WTC11 (cell line): Measurements from ENCODE around the gene WDR18. TPM values are rescaled to one million over a fixed set of nuclear protein-coding genes. Genes with fewer than 3 reads are reported as not detected.

Experiments used
- ATAC-seq: fragments of 200-7000 bp; cut with Tn5 transposase; 2 replicates; pipeline ENCODE4 v1.10.0; 2021; ENCODE audit warnings: mild to moderate bottlenecking, moderate library complexity
- CTCF ChIA-PET: fragments of 300-600 bp; sonication (Branson Sonifier 250); formaldehyde crosslinking; loops from one replicate; lab custom pipeline; 2021; ENCODE audit warnings: antibody characterized with exemption; lab: Charles Lee
- POLR2A ChIA-PET: fragments of 350-600 bp; sonication (Branson Sonifier 250); formaldehyde crosslinking; loops from one replicate; lab custom pipeline; 2021; ENCODE audit warnings: antibody characterized with exemption; lab: Charles Lee
- DNase-seq: peaks from one replicate; pipeline ENCODE4 v3.0.0; 2021; ENCODE audit warnings: low spot score
- H3K27ac Mint-ChIP-seq: 2 replicates; pipeline ENCODE4 v1.8.0; 2021; ENCODE audit warnings: mixed read lengths
- H3K27me3 Mint-ChIP-seq: 2 replicates; pipeline ENCODE4 v1.8.0; 2021; ENCODE audit warnings: low read depth, mild to moderate bottlenecking, moderate library complexity, mixed read lengths
- H3K36me3 Mint-ChIP-seq: 2 replicates; pipeline ENCODE4 v1.8.0; 2021; ENCODE audit warnings: mixed read lengths
- H3K4me1 Mint-ChIP-seq: 2 replicates; pipeline ENCODE4 v1.8.0; 2022; ENCODE audit warnings: mixed read lengths
- H3K4me3 Mint-ChIP-seq: 2 replicates; pipeline ENCODE4 v1.8.0; 2021; ENCODE audit warnings: mild to moderate bottlenecking, moderate library complexity, mixed read lengths
- H3K9me3 Mint-ChIP-seq: 2 replicates; pipeline ENCODE4 v1.8.0; 2021; ENCODE audit warnings: mixed read lengths
- E2F5 ChIP-seq: sonication (generic); formaldehyde crosslinking; IDR thresholded peaks from 2 replicates; pipeline ENCODE4 v1.8.1; 2022; ENCODE audit warnings: mild to moderate bottlenecking, moderate library complexity, missing genetic modification reagents
- JAZF1 ChIP-seq: fragments of 250-450 bp; sonication (Bioruptor Pico); IDR thresholded peaks from 2 replicates; pipeline ENCODE4 v1.9.0; 2021; ENCODE audit warnings: moderate library complexity, mild to moderate bottlenecking, inconsistent platforms
- MAX ChIP-seq: sonication (generic); formaldehyde crosslinking; IDR thresholded peaks from 2 replicates; pipeline ENCODE4 v1.8.0; 2022; ENCODE audit warnings: mild to moderate bottlenecking, missing genetic modification reagents
- NFE2L1 ChIP-seq: sonication (generic); formaldehyde crosslinking; IDR thresholded peaks from 2 replicates; pipeline ENCODE4 v1.8.1; 2023; ENCODE audit warnings: missing genetic modification reagents
- NR2C2 ChIP-seq: sonication (generic); formaldehyde crosslinking; IDR thresholded peaks from 2 replicates; pipeline ENCODE4 v1.8.0; 2022; ENCODE audit warnings: mild to moderate bottlenecking, missing genetic modification reagents
- OVOL2 ChIP-seq: fragments of 250-450 bp; sonication (Bioruptor Pico); IDR thresholded peaks from 2 replicates; pipeline ENCODE4 v1.9.0; 2021; ENCODE audit warnings: mild to moderate bottlenecking, borderline replicate concordance
- SMAD3 ChIP-seq: sonication (generic); formaldehyde crosslinking; IDR thresholded peaks from 2 replicates; pipeline ENCODE4 v1.8.0; 2022; ENCODE audit warnings: missing genetic modification reagents, mild to moderate bottlenecking, borderline replicate concordance
- TCF7 ChIP-seq: sonication (generic); formaldehyde crosslinking; IDR thresholded peaks from 2 replicates; pipeline ENCODE4 v1.8.0; 2022; ENCODE audit warnings: mild to moderate bottlenecking, low read depth, missing genetic modification reagents, moderate library complexity
- USF2 ChIP-seq: sonication (generic); formaldehyde crosslinking; IDR thresholded peaks from 2 replicates; pipeline ENCODE4 v1.8.1; 2023; ENCODE audit warnings: mild to moderate bottlenecking, missing genetic modification reagents, moderate library complexity
- ZNF317 ChIP-seq: sonication (generic); formaldehyde crosslinking; IDR thresholded peaks from 2 replicates; pipeline ENCODE4 v1.8.1; 2023; ENCODE audit warnings: low read depth, mild to moderate bottlenecking, moderate library complexity, missing genetic modification reagents, borderline replicate concordance
- ZNF423 ChIP-seq: fragments of 250-450 bp; sonication (Bioruptor Pico); IDR thresholded peaks from 2 replicates; pipeline ENCODE4 v2.1.2; 2022; ENCODE audit warnings: mild to moderate bottlenecking, moderate library complexity
- ZNF532 ChIP-seq: fragments of 250-450 bp; sonication (Bioruptor Pico); IDR thresholded peaks from 2 replicates; pipeline ENCODE4 v1.9.0; 2021; ENCODE audit warnings: mild to moderate bottlenecking, borderline replicate concordance
- total RNA-seq: library from RNA; stranded (reverse); gene quantifications from 3 replicates; pipeline ENCODE4 v1.2.3, GENCODE V29; 2021
- TF ChIP-seq, protein P1 (sequence below): sonication (generic); formaldehyde crosslinking; conservative IDR thresholded peaks from 2 replicates; pipeline ENCODE4 v1.8.1; 2023; ENCODE audit warnings: mild to moderate bottlenecking, low read depth, missing genetic modification reagents, moderate library complexity
- TF ChIP-seq, protein P2 (sequence below): fragments of 250-450 bp; sonication (Bioruptor Pico); IDR thresholded peaks from 2 replicates; pipeline ENCODE4 v1.9.0; 2021; ENCODE audit warnings: mild to moderate bottlenecking
- TF ChIP-seq, protein P3 (sequence below): sonication (generic); formaldehyde crosslinking; IDR thresholded peaks from 2 replicates; pipeline ENCODE4 v1.8.0; 2022; ENCODE audit warnings: mild to moderate bottlenecking, missing genetic modification reagents
- TF ChIP-seq, protein P4 (sequence below): sonication (generic); formaldehyde crosslinking; IDR thresholded peaks from 2 replicates; pipeline ENCODE4 v1.8.0; 2022; ENCODE audit warnings: missing genetic modification reagents
- TF ChIP-seq, protein P5 (sequence below): sonication (generic); formaldehyde crosslinking; IDR thresholded peaks from 2 replicates; pipeline ENCODE4 v1.8.1; 2022; ENCODE audit warnings: mild to moderate bottlenecking, missing genetic modification reagents, moderate library complexity, borderline replicate concordance

WDR18 gene
- total RNA-seq, 1 experiment from 2014 or later = 140 TPM

DNA sequence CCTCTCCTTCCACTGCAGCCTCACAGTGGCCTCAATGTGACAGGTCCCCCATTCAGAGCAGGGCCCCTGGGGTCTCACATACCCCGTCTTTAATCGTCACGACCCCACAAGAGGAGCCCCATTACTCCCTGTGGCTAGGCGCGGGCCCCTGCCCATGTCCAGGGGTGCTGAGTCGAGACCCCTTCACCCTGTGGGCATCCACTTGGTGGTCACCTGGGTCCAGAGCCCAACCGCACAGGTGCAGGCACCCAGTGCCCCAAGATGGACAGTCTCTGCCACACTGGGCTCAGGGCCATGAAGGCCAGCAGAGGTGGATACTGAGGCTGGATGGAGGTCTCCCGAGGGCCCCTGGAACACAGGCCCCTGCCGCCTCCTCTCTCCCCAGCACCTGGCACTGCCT lies 33.8 kb downstream of the WDR18 start:
- no peak overlapping the region for H3K4me3 Mint-ChIP-seq
- ChIA-PET POLR2A (interaction anchor here (1.2 kb wide), 2 partner anchors 9 to 13 kb away, joined by 3 read pairs; partner anchors contain the start of gene CNN2), CTCF (no interaction called here)
- no peaks in the 10 kb centered on the region for H3K9me3 Mint-ChIP-seq
- no peak for TF ChIP-seq MAX (CRISPR knock-in tag)
- TF ChIP-seq TCF7 (CRISPR knock-in tag) = no peak
- TF ChIP-seq JAZF1 (CRISPR knock-in tag) = no peak
- DNase-seq (no peak), ATAC-seq (no peak)
- no peaks in the 10 kb centered on the region; the same call in 1 of the 2 replicates for H3K36me3 Mint-ChIP-seq
- H3K27ac Mint-ChIP-seq = 0 out of 2 replicates have a peak overlapping the region, but pooled peaks have one; percentile 80
- peaks cover 28% of the 10 kb centered on the region for H3K4me1 Mint-ChIP-seq
- H3K27me3 Mint-ChIP-seq = no peaks in the 10 kb centered on the region

DNA sequence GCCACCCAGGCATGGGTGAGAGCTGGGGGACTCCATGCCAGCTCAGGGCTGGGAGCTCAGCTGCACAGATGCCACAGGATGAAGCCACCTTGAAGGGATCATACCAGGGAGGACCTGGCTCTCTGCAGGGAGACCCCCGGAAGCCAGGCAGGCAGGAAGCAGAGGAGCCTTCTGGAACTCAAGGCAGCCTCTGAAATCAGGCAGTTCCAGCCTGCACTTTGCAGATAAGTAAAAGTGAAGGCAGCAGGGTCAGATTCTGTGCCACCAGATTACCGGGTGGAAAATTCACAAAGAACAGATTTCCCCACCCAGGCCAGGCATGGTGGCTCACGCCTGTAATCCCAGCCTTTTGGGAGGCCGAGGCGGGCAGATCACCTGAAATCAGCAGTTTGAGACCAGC lies 34.2 kb downstream of the WDR18 start:
- Mint-ChIP-seq H3K9me3 (no peaks in the 10 kb centered on the region), H3K4me1 (peaks cover 28% of the 10 kb centered on the region), H3K27ac (no peak overlapping the region), H3K27me3 (no peaks in the 10 kb centered on the region), H3K36me3 (no peaks in the 10 kb centered on the region; the same call in 1 of the 2 replicates), H3K4me3 (peak overlapping the region; percentile 83)
- DNase-seq (no peak), ATAC-seq (no peak)
- ChIA-PET POLR2A (no interaction called here), CTCF (interaction anchor here (2.1 kb wide), 1 partner anchor 21 kb away, joined by 4 read pairs; the partner anchor contains the start of gene ABCA7)
- TF ChIP-seq E2F5 (no peak), NFE2L1 (CRISPR knock-in tag) (no peak), ZNF317 (CRISPR knock-in tag) (no peak), ZNF532 (CRISPR knock-in tag) (no peak), SMAD3 (no peak), ZNF423 (CRISPR knock-in tag) (no peak), OVOL2 (CRISPR knock-in tag) (no peak), USF2 (CRISPR knock-in tag) (no peak), NR2C2 (CRISPR knock-in tag) (no peak)
- TF ChIP-seq, protein P1, sequence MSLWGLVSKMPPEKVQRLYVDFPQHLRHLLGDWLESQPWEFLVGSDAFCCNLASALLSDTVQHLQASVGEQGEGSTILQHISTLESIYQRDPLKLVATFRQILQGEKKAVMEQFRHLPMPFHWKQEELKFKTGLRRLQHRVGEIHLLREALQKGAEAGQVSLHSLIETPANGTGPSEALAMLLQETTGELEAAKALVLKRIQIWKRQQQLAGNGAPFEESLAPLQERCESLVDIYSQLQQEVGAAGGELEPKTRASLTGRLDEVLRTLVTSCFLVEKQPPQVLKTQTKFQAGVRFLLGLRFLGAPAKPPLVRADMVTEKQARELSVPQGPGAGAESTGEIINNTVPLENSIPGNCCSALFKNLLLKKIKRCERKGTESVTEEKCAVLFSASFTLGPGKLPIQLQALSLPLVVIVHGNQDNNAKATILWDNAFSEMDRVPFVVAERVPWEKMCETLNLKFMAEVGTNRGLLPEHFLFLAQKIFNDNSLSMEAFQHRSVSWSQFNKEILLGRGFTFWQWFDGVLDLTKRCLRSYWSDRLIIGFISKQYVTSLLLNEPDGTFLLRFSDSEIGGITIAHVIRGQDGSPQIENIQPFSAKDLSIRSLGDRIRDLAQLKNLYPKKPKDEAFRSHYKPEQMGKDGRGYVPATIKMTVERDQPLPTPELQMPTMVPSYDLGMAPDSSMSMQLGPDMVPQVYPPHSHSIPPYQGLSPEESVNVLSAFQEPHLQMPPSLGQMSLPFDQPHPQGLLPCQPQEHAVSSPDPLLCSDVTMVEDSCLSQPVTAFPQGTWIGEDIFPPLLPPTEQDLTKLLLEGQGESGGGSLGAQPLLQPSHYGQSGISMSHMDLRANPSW (CRISPR knock-in tag) = no peak
- TF ChIP-seq, protein P2, sequence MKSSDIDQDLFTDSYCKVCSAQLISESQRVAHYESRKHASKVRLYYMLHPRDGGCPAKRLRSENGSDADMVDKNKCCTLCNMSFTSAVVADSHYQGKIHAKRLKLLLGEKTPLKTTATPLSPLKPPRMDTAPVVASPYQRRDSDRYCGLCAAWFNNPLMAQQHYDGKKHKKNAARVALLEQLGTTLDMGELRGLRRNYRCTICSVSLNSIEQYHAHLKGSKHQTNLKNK (CRISPR knock-in tag) = no peak
- TF ChIP-seq, protein P3, sequence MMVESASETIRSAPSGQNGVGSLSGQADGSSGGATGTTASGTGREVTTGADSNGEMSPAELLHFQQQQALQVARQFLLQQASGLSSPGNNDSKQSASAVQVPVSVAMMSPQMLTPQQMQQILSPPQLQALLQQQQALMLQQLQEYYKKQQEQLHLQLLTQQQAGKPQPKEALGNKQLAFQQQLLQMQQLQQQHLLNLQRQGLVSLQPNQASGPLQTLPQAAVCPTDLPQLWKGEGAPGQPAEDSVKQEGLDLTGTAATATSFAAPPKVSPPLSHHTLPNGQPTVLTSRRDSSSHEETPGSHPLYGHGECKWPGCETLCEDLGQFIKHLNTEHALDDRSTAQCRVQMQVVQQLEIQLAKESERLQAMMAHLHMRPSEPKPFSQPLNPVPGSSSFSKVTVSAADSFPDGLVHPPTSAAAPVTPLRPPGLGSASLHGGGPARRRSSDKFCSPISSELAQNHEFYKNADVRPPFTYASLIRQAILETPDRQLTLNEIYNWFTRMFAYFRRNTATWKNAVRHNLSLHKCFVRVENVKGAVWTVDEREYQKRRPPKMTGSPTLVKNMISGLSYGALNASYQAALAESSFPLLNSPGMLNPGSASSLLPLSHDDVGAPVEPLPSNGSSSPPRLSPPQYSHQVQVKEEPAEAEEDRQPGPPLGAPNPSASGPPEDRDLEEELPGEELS = no peak
- TF ChIP-seq, protein P4, sequence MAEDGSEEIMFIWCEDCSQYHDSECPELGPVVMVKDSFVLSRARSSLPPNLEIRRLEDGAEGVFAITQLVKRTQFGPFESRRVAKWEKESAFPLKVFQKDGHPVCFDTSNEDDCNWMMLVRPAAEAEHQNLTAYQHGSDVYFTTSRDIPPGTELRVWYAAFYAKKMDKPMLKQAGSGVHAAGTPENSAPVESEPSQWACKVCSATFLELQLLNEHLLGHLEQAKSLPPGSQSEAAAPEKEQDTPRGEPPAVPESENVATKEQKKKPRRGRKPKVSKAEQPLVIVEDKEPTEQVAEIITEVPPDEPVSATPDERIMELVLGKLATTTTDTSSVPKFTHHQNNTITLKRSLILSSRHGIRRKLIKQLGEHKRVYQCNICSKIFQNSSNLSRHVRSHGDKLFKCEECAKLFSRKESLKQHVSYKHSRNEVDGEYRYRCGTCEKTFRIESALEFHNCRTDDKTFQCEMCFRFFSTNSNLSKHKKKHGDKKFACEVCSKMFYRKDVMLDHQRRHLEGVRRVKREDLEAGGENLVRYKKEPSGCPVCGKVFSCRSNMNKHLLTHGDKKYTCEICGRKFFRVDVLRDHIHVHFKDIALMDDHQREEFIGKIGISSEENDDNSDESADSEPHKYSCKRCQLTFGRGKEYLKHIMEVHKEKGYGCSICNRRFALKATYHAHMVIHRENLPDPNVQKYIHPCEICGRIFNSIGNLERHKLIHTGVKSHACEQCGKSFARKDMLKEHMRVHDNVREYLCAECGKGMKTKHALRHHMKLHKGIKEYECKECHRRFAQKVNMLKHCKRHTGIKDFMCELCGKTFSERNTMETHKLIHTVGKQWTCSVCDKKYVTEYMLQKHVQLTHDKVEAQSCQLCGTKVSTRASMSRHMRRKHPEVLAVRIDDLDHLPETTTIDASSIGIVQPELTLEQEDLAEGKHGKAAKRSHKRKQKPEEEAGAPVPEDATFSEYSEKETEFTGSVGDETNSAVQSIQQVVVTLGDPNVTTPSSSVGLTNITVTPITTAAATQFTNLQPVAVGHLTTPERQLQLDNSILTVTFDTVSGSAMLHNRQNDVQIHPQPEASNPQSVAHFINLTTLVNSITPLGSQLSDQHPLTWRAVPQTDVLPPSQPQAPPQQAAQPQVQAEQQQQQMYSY (CRISPR knock-in tag) = no peak
- TF ChIP-seq, protein P5, sequence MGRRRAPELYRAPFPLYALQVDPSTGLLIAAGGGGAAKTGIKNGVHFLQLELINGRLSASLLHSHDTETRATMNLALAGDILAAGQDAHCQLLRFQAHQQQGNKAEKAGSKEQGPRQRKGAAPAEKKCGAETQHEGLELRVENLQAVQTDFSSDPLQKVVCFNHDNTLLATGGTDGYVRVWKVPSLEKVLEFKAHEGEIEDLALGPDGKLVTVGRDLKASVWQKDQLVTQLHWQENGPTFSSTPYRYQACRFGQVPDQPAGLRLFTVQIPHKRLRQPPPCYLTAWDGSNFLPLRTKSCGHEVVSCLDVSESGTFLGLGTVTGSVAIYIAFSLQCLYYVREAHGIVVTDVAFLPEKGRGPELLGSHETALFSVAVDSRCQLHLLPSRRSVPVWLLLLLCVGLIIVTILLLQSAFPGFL (CRISPR knock-in tag) = no peak
